ENCODE data around the gene ZNF366.

The ZNF366 gene

GRCh38 chr5:72412283-72413055 lies 94.7 kb downstream of the ZNF366 start:
- H3K27ac ChIP-seq (replicated peaks), result no peak overlapping the region
- H3K27me3 ChIP-seq (ENCODE audit: insufficient read depth, poor library complexity, severe bottlenecking), result no peaks in the 10 kb centered on the region
- TF ChIP-seq POLR2AphosphoS5 (IDR thresholded peaks at IDR 0.05; ENCODE audit: low read depth) (no peak), SPI1 (IDR thresholded peaks at IDR 0.05; ENCODE audit: borderline replicate concordance, low read depth) (no peak), CTCF (IDR thresholded peaks at IDR 0.05; ENCODE audit: insufficient read depth, low read length) (no peak), GABPA (IDR thresholded peaks at IDR 0.05; ENCODE audit: low read depth) (no peak), REST (IDR thresholded peaks at IDR 0.05; ENCODE audit: insufficient replicate concordance, low read depth) (no peak)
- DNase-seq (ENCODE audit: low read depth in 1 of 2, low spot score in 1 of 2), result no peak
- H3K4me3 ChIP-seq (replicated peaks; ENCODE audit: insufficient read depth, low read length), result no peak overlapping the region

GRCh38 chr5:72410688-72411295 lies 96.4 kb downstream of the ZNF366 start:
- H3K4me3 ChIP-seq (replicated peaks; ENCODE audit: insufficient read depth, low read length), result no peak overlapping the region
- H3K27ac ChIP-seq (replicated peaks), result no peak overlapping the region
- H3K27me3 ChIP-seq (ENCODE audit: insufficient read depth, poor library complexity, severe bottlenecking), result no peaks in the 10 kb centered on the region
- no peak for DNase-seq (ENCODE audit: low read depth in 1 of 2, low spot score in 1 of 2)
- TF ChIP-seq POLR2AphosphoS5 (IDR thresholded peaks at IDR 0.05; ENCODE audit: low read depth), result no peak
- no peak for TF ChIP-seq REST (IDR thresholded peaks at IDR 0.05; ENCODE audit: insufficient replicate concordance, low read depth)
- no peak for TF ChIP-seq GABPA (IDR thresholded peaks at IDR 0.05; ENCODE audit: low read depth)
- TF ChIP-seq CTCF (IDR thresholded peaks at IDR 0.05; ENCODE audit: insufficient read depth, low read length), result no peak
- TF ChIP-seq SPI1 (IDR thresholded peaks at IDR 0.05; ENCODE audit: borderline replicate concordance, low read depth), result no peak

- Histone ChIP-seq H3K4me3 (replicated peaks; ENCODE audit: insufficient read depth, low read length) (no peak overlapping the region), H3K27ac (replicated peaks) (no peak overlapping the region), H3K27me3 (ENCODE audit: insufficient read depth, poor library complexity, severe bottlenecking) (no peaks in the 10 kb centered on the region)
- DNase-seq (ENCODE audit: low read depth in 1 of 2, low spot score in 1 of 2), result peak in 1 of 2 experiments; percentile 7
- TF ChIP-seq GABPA (IDR thresholded peaks at IDR 0.05; ENCODE audit: low read depth) (no peak), REST (IDR thresholded peaks at IDR 0.05; ENCODE audit: insufficient replicate concordance, low read depth) (no peak), SPI1 (IDR thresholded peaks at IDR 0.05; ENCODE audit: borderline replicate concordance, low read depth) (no peak), CTCF (IDR thresholded peaks at IDR 0.05; ENCODE audit: insufficient read depth, low read length) (no peak), POLR2AphosphoS5 (IDR thresholded peaks at IDR 0.05; ENCODE audit: low read depth) (no peak)
Measured at GRCh38 chr5:72408603-72409002, 98.6 kb downstream of the ZNF366 start.
